Gastrocnemius medialis (tissue), 4 donors: ENCODE results near the gene HLA-DPA1. TPM values are rescaled to one million over a fixed set of nuclear protein-coding genes. Genes with fewer than 3 reads are reported as not detected.
A peak's percentile ranks its signal among the peaks of the same experiment; 100 is the strongest.

Experiments used
- ATAC-seq, 2 donors: fragments of 150-250 bp; one replicate each; pipeline ENCODE4 v1.9.1; 2016
- DNase-seq, 2 donors: peaks; one replicate each; pipeline ENCODE4 v3.0.0-alpha.2; 2019
- H3K27ac ChIP-seq, 4 donors: fragments of 200-600 bp; sonication (generic); 1 replicate in 1 of 4; 2 replicates in 3 of 4; pipeline ENCODE4 v1.5.1; 2016 to 2018; ENCODE audit warnings: mild to moderate bottlenecking in 2 of 4, moderate library complexity in 1 of 4
- H3K27me3 ChIP-seq, 3 donors: fragments of 200-600 bp; sonication (generic) in 2 of 3; 1 replicate in 1 of 3; 2 replicates in 2 of 3; pipeline versions ENCODE4 v1.5.1 to v1.6.0; 2016 to 2019; ENCODE audit warnings: mild to moderate bottlenecking in 1 of 3, moderate library complexity in 1 of 3
- H3K36me3 ChIP-seq, 2 donors: fragments of 200-600 bp; sonication (generic) in 1 of 2; one replicate each; pipeline ENCODE4 v1.5.1; 2017 to 2018
- H3K4me1 ChIP-seq, 2 donors: fragments of 200-600 bp; sonication (generic) in 1 of 2; one replicate each; pipeline ENCODE4 v1.5.1; 2016 to 2017; ENCODE audit warnings: mild to moderate bottlenecking in 2 of 2
- H3K4me3 ChIP-seq, 4 donors: fragments of 200-600 bp; sonication (generic) in 3 of 4; 1 replicate in 1 of 4; 2 replicates in 3 of 4; pipeline ENCODE4 v1.5.1; 2016 to 2019; ENCODE audit warnings: mild to moderate bottlenecking in 2 of 4
- H3K9me3 ChIP-seq, 3 donors: fragments of 200-600 bp; sonication (generic) in 2 of 3; 1 replicate in 1 of 3; 2 replicates in 2 of 3; pipeline ENCODE4 v1.5.1; 2016 to 2019
- POLR2A ChIP-seq, 2 donors: fragments of 450-650 bp; IDR thresholded peaks; one replicate each; pipeline ENCODE4 v1.6.1; 2017; ENCODE audit warnings: antibody characterized with exemption in 2 of 2, mild to moderate bottlenecking in 2 of 2, moderate library complexity in 2 of 2
- in situ Hi-C, 4 donors: fragments of 200-750 bp; cut with MboI; loops; one replicate each; pipeline versions ENCODE4 v1.15.0 to v1.8.0; 2017; ENCODE audit warnings: low sequenced_read_pairs in 4 of 4
- intact Hi-C: fragments of 100-400 bp; cut with DNase I; formaldehyde crosslinking; loops from one replicate; pipeline ENCODE4 v1.15.1; 2023; ENCODE audit warnings: low total_unique reads
- total RNA-seq, 4 donors: library from RNA; depleted of rRNA; stranded (reverse); fragments of >200 nt; gene quantifications; one replicate each; pipeline versions ENCODE4 v1.1.0 to v1.2.3, GENCODE V29; 2016
- TF ChIP-seq, protein P1 (sequence below), 5 experiments: fragments of 450-650 bp in 3 of 5; fragments of 200-600 bp in 2 of 5; sonication (generic) in 2 of 5; IDR thresholded peaks in 4 of 5; conservative IDR thresholded peaks in 1 of 5; 1 replicate in 4 of 5; 2 replicates in 1 of 5; pipeline ENCODE4 v1.5.1; 2016 to 2019; ENCODE audit warnings: antibody characterized with exemption in 5 of 5, mild to moderate bottlenecking in 3 of 5, moderate library complexity in 3 of 5

HLA-DPA1 gene
- total RNA-seq, 4 donors from 2014 or later: 6.8 to 51.8 (median 23.4) TPM

DNA sequence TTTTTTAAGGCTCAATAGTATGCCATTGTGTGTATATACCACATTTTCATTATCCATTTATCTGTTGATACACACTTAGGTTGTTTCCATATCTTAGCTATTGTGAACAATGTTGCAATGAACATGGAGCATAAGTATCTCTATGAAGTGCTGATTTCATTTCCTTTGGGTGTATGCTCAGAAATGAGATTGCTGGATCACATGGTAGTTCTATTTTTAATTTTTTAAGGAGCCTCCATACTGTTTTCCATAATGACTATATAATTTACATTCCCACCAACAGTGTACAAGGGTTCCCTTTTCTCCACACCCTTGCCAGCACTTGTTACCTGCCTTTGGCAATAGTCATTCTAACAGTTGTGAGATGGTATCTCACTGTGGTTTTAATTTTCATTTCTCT, 48.9 kb downstream of the HLA-DPA1 start:
- H3K27ac ChIP-seq: no peak overlapping the region
- intact Hi-C loops (no loop called here), in situ Hi-C loops (no loop called here)
- no peaks in the 10 kb centered on the region for H3K27me3 ChIP-seq
- no peaks in the 10 kb centered on the region for H3K9me3 ChIP-seq
- H3K36me3 ChIP-seq: no peaks in the 10 kb centered on the region
- no peak overlapping the region for H3K4me3 ChIP-seq
- TF ChIP-seq POLR2A (IDR thresholded peaks at IDR 0.05): no peak
- TF ChIP-seq, protein P1, sequence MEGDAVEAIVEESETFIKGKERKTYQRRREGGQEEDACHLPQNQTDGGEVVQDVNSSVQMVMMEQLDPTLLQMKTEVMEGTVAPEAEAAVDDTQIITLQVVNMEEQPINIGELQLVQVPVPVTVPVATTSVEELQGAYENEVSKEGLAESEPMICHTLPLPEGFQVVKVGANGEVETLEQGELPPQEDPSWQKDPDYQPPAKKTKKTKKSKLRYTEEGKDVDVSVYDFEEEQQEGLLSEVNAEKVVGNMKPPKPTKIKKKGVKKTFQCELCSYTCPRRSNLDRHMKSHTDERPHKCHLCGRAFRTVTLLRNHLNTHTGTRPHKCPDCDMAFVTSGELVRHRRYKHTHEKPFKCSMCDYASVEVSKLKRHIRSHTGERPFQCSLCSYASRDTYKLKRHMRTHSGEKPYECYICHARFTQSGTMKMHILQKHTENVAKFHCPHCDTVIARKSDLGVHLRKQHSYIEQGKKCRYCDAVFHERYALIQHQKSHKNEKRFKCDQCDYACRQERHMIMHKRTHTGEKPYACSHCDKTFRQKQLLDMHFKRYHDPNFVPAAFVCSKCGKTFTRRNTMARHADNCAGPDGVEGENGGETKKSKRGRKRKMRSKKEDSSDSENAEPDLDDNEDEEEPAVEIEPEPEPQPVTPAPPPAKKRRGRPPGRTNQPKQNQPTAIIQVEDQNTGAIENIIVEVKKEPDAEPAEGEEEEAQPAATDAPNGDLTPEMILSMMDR (IDR thresholded peaks at IDR 0.05 in 4 of 5, conservative IDR thresholded peaks at IDR 0.05 in 1 of 5): no peak
- H3K4me1 ChIP-seq: peaks cover under 1 to 10% of the 10 kb centered on the region in 2 donors
- ATAC-seq (no peak), DNase-seq (no peak)

DNA sequence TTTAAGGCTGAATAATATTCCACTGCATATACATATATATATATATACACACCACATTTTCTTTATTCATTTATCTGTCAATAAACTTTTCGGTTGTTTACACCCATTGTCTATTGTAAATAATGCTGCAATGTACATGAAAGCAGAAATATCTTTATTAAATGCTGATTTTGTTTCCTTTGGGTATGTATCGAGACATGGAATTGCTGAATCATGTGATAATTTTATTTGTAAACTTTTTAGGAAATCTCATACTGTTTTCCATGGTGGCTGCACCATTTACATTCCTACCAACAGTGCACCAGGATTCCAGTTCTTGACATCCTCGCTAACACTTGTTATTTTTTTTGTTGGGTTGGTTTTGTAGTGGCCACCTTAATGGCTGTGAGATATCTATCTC, 49.9 kb downstream of the HLA-DPA1 start:
- in situ Hi-C loops: no loop called here
- no peak overlapping the region for H3K27ac ChIP-seq
- H3K36me3 ChIP-seq: no peaks in the 10 kb centered on the region
- H3K27me3 ChIP-seq: no peaks in the 10 kb centered on the region
- intact Hi-C loops: no loop called here
- no peak for ATAC-seq
- DNase-seq: no peak
- TF ChIP-seq POLR2A (IDR thresholded peaks at IDR 0.05): no peak
- TF ChIP-seq, protein P1 (IDR thresholded peaks at IDR 0.05 in 4 of 5, conservative IDR thresholded peaks at IDR 0.05 in 1 of 5): no peak
- no peak overlapping the region for H3K4me3 ChIP-seq
- no peaks in the 10 kb centered on the region for H3K9me3 ChIP-seq
- peaks cover 4 to 14% of the 10 kb centered on the region in 2 donors for H3K4me1 ChIP-seq

DNA sequence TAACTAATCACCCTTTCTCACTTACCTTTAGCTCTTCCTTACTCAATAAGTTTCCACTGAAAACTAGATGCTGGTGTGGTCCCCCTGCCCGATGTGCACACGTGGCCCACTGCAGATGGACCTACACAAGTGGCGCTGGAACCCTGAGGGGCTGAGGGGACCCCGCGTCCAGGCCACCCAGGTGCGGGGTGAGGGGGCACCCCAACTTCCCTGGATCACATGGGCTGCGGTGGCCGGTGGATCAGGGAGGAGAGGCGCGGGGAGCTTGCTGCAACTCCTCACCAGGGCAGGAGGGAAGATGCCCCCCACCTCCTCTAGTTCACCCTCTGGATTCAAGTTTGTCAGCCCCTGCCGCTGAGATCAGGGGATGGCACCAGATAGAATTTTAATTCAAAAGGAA, 51.5 kb downstream of the HLA-DPA1 start:
- Histone ChIP-seq H3K27me3 (no peaks in the 10 kb centered on the region), H3K4me3 (no peak overlapping the region), H3K4me1 (peaks cover 4 to 18% of the 10 kb centered on the region in 2 donors), H3K27ac (no peak overlapping the region), H3K9me3 (no peaks in the 10 kb centered on the region), H3K36me3 (no peaks in the 10 kb centered on the region)
- no peak for ATAC-seq
- no peak for TF ChIP-seq POLR2A (IDR thresholded peaks at IDR 0.05)
- TF ChIP-seq, protein P1 (IDR thresholded peaks at IDR 0.05 in 4 of 5, conservative IDR thresholded peaks at IDR 0.05 in 1 of 5): no peak
- in situ Hi-C loops: no loop called here
- DNase-seq: no peak
- intact Hi-C loops: no loop called here

DNA sequence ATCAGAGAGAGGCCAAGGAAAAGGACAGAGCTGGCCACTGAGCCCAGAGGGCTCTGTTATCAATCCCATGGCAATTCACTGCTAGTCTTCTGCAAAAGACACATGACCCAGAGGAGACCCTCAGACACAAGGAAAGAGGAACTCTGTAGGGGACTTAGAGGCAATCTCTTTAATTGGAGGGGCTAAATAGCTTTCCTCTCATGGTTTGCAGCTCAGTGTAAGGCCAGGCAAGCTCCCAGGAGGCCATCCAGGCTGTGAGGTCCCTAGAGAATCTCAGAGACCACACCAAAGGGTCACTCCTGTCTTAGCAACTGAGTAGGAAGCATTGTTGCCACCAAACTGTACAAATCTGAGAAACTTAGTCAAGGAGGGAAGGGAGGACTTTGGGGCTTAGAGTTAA, 54.1 kb downstream of the HLA-DPA1 start:
- peak in 1 of 2 donors; percentile 7 for ATAC-seq
- H3K27me3 ChIP-seq: peaks cover 0 to under 1% (median 0%) of the 10 kb centered on the region in 3 donors
- DNase-seq: no peak
- H3K27ac ChIP-seq: peak overlapping the region; percentile 70 to 83 (median 78)
- in situ Hi-C loops: loop anchor here (5.0 to 10.0 kb wide), 4 partner anchors 58 to 225 kb away; partner anchors contain the start of gene HLA-DPB1 (in 1 of the 4)
- H3K9me3 ChIP-seq: no peaks in the 10 kb centered on the region
- intact Hi-C loops: loop anchor here (5.0 to 10.0 kb wide), 2 partner anchors 58 to 145 kb away; partner anchors contain the start of gene HLA-DPB1
- H3K36me3 ChIP-seq: no peaks in the 10 kb centered on the region
- peak overlapping the region in 3 of 4 donors; percentile 22 to 51 (median 36) for H3K4me3 ChIP-seq
- TF ChIP-seq, protein P1 (IDR thresholded peaks at IDR 0.05 in 4 of 5, conservative IDR thresholded peaks at IDR 0.05 in 1 of 5): no peak
- no peak for TF ChIP-seq POLR2A (IDR thresholded peaks at IDR 0.05)
- peaks cover 12 to 18% of the 10 kb centered on the region in 2 donors for H3K4me1 ChIP-seq
